ENCODE results near the gene AKT1.

- TF ChIP-seq POLR2A (IDR thresholded peaks at IDR 0.05; ENCODE audit: low read depth, low read length), result no peak
- TF ChIP-seq POLR2AphosphoS5 (IDR thresholded peaks at IDR 0.05; ENCODE audit: low read depth, low read length), result no peak
These were observed 15.0 kb downstream of the AKT1 start for GRCh38 chr14:104780513-104781030.
